ENCODE data around the gene AKR1C2.

- no peak for TF ChIP-seq CTCF (IDR thresholded peaks at IDR 0.05)
- no peak for TF ChIP-seq EZH2 (IDR thresholded peaks at IDR 0.05; ENCODE audit: borderline replicate concordance, insufficient read depth, low read depth, low read length, poor library complexity, severe bottlenecking)
Observed at GRCh38 chr10:5041471-5042023, 37.9 kb upstream of the AKR1C2 start.
